Heart right ventricle (tissue), 16 donors: ENCODE measurements around the gene ACE2. TPM values are rescaled to one million over a fixed set of nuclear protein-coding genes. Genes with fewer than 3 reads are reported as not detected.

Experiments used
- ATAC-seq, 8 donors: fragments of 200-7000 bp; cut with Tn5 transposase; one replicate each; pipeline ENCODE4 v1.9.1; 2020; ENCODE audit warnings: mild to moderate bottlenecking in 8 of 8, moderate library complexity in 8 of 8, moderate number of reproducible peaks in 1 of 8
- DNase-seq, 2 donors: peaks; one replicate each; pipeline ENCODE4 v3.0.0-alpha.2; 2020
- H3K27ac ChIP-seq, 10 donors: fragments of 200-600 bp; sonication (generic) in 2 of 10; one replicate each; pipeline versions ENCODE4 v1.5.0 to v1.8.0; 2020 to 2022; ENCODE audit warnings: mild to moderate bottlenecking in 3 of 10
- H3K27me3 ChIP-seq, 7 donors: fragments of 200-600 bp; one replicate each; pipeline ENCODE4 v1.8.0; 2021 to 2022; ENCODE audit warnings: mild to moderate bottlenecking in 2 of 7
- H3K36me3 ChIP-seq, 9 donors: fragments of 200-600 bp; sonication (generic) in 1 of 9; one replicate each; pipeline versions ENCODE4 v1.5.0 to v1.8.0; 2020 to 2022; ENCODE audit warnings: mild to moderate bottlenecking in 2 of 9
- H3K4me1 ChIP-seq, 9 donors: fragments of 200-600 bp; sonication (generic) in 1 of 9; one replicate each; pipeline versions ENCODE4 v1.5.0 to v1.8.0; 2020 to 2022; ENCODE audit warnings: mild to moderate bottlenecking in 4 of 9
- H3K4me3 ChIP-seq, 10 donors: fragments of 200-600 bp; sonication (generic) in 2 of 10; one replicate each; pipeline versions ENCODE4 v1.5.0 to v1.8.0; 2020 to 2022; ENCODE audit warnings: mild to moderate bottlenecking in 7 of 10, moderate library complexity in 2 of 10
- H3K9me3 ChIP-seq, 11 donors: fragments of 200-600 bp in 10 of 11; sonication (generic) in 2 of 11; one replicate each; pipeline versions ENCODE4 v1.5.0 to v1.8.0; 2013 to 2022; ENCODE audit warnings: mild to moderate bottlenecking in 2 of 11, control low read depth in 1 of 11, moderate library complexity in 1 of 11
- CTCF ChIP-seq, 9 donors: fragments of 200-600 bp; sonication (generic) in 2 of 9; IDR thresholded peaks; one replicate each; pipeline versions ENCODE4 v1.5.0 to v1.8.0; 2021 to 2022; ENCODE audit warnings: antibody characterized with exemption in 9 of 9, mild to moderate bottlenecking in 5 of 9, moderate library complexity in 1 of 9
- WGBS, 2 donors: extraction: QIAGEN DNeasy Blood & Tissue Kit; methylation state at CpG; one replicate each; pipeline ENCODE4 v1.1.7; 2013; ENCODE audit warnings: inconsistent platforms in 1 of 2; 5-methylcytosine and 5-hydroxymethylcytosine counted together
- intact Hi-C, 10 donors: fragments of 100-400 bp; cut with DNase I; formaldehyde crosslinking; loops; one replicate each; pipeline versions ENCODE4 v1.11.1 to v1.14.2; 2022
- polyA plus RNA-seq, 2 donors: library from polyadenylated mRNA; stranded (reverse); fragments of 200-250 nt; gene quantifications; one replicate each; pipeline ENCODE4 v1.2.3, GENCODE V29; 2013
- total RNA-seq, 10 donors: library from RNA; stranded (reverse); fragmentation: NEBNext Ultra II Directional in 3 of 10; extraction: Animal tissue kit (Norgen Biotek cat#: 25700) in 3 of 10; gene quantifications; one replicate each; pipeline versions ENCODE4 v1.2.1 to v1.2.4, GENCODE V29; 2021 to 2023
- donor health status: Arrhythmogenic right ventricular cardiomyopathy.
- donor health status: ischemic (EF 13 %, LVEDD 7.1; RV severe dilation, severe dysfunction).
- donor health status: healthy with polysubstance abuse.
- donor health status: DM: no; HTN: yes; CAD: no.
- donor health status: DM: no; HTN: no; CAD: no.
- donor health status: ischemic (EF 25% LVEDD 6.9; RV normal size, moderate dysfunction).
- donor health status: ischemic (EF 25% LVEDD 5.7; RV mildly dilated, moderate dysfunction).
- donor health status: healthy.
- donor health status: DM: yes; HTN: yes; CAD: no.
- donor health status: Ischemic cardiomyopathy.
- donor health status: ischemic (EF 35%, LVEDD 5.7; RV mildly dilated, moderate dysfunction).
- donor health status: nonischemic (EF 11% LVEDD 7.7; RV severe dilation, severe dysfunction).
- donor health status: DM: yes; HTN: yes; CAD: no.
- donor health status: PGD.
- donor health status: ischemic (EF 29% LVEDD 5.4; RV normal size, mild dysfunction).
- donor health status: nonischemic (EF 23%, LVEDD 6.1; RV moderate dilation, normal function).

ACE2 gene
- total and polyA plus RNA-seq, 12 donors, result 6.7 to 42.4 (median 17.8) TPM

GRCh38 chrX:15529165-15529564 is 71.6 kb downstream of the ACE2 start:
- DNase-seq, result no peak
- TF ChIP-seq CTCF (IDR thresholded peaks at IDR 0.05), result no peak

GRCh38 chrX:15525664-15526416 is 74.9 kb downstream of the ACE2 start:
- Histone ChIP-seq H3K27ac (peak overlapping the region in 1 of 10 donors; percentile 53), H3K36me3 (no peaks in the 10 kb centered on the region), H3K4me3 (no peak overlapping the region), H3K4me1 (peaks cover 0 to 26% (median 11%) of the 10 kb centered on the region in 9 donors), H3K9me3 (no peaks in the 10 kb centered on the region), H3K27me3 (peaks cover 0 to 69% (median 0%) of the 10 kb centered on the region in 7 donors)
- ATAC-seq (no peak), DNase-seq (no peak)
- no peak for TF ChIP-seq CTCF (IDR thresholded peaks at IDR 0.05)
- WGBS, 2 donors, result 64 to 66% methylated on average over 8 of the region's 8 CpGs
- intact Hi-C loops, result no loop called here

More at GRCh38 chrX:15529165-15529564, 71.6 kb downstream of the ACE2 start:
- H3K36me3 ChIP-seq, result no peaks in the 10 kb centered on the region
- no peak for ATAC-seq
- peaks cover 0 to 20% (median 11%) of the 10 kb centered on the region in 9 donors for H3K4me1 ChIP-seq
- intact Hi-C loops, result no loop called here
- no peak overlapping the region for H3K4me3 ChIP-seq
- no peaks in the 10 kb centered on the region for H3K9me3 ChIP-seq
- no peak overlapping the region for H3K27ac ChIP-seq
- H3K27me3 ChIP-seq, result peaks cover 0 to 77% (median 0%) of the 10 kb centered on the region in 7 donors

GRCh38 chrX:15524417-15524816 is 76.3 kb downstream of the ACE2 start:
- intact Hi-C loops, result no loop called here
- H3K9me3 ChIP-seq, result no peaks in the 10 kb centered on the region
- DNase-seq (peak in 1 of 2 donors; percentile 8), ATAC-seq (peak in 4 of 8 donors; percentile 29 to 64 (median 42))
- H3K4me3 ChIP-seq, result no peak overlapping the region
- no peaks in the 10 kb centered on the region for H3K36me3 ChIP-seq
- TF ChIP-seq CTCF (IDR thresholded peaks at IDR 0.05), result no peak
- H3K27ac ChIP-seq, result peak overlapping the region in 3 of 10 donors; percentile 22 to 53 (median 44)
- peaks cover 0 to 75% (median 0%) of the 10 kb centered on the region in 7 donors for H3K27me3 ChIP-seq
- peaks cover 0 to 26% (median 11%) of the 10 kb centered on the region in 9 donors for H3K4me1 ChIP-seq

GRCh38 chrX:15523088-15523487 is 77.7 kb downstream of the ACE2 start:
- Histone ChIP-seq H3K27ac (no peak overlapping the region), H3K36me3 (no peaks in the 10 kb centered on the region), H3K9me3 (no peaks in the 10 kb centered on the region), H3K4me1 (peaks cover 0 to 26% (median 11%) of the 10 kb centered on the region in 9 donors), H3K4me3 (no peak overlapping the region), H3K27me3 (peaks cover 0 to 76% (median 0%) of the 10 kb centered on the region in 7 donors)
- ATAC-seq, result no peak
- DNase-seq, result no peak
- intact Hi-C loops, result no loop called here
- TF ChIP-seq CTCF (IDR thresholded peaks at IDR 0.05), result no peak
